HG02588 (cell line): ENCODE data around the gene DCDC2C.

Experiments
- ATAC-seq: cut with Tn5 transposase; IDR thresholded peaks from one replicate; pipeline ENCODE4 v1.9.1; 2021; ENCODE audit warnings: mild to moderate bottlenecking, moderate library complexity; ENCODE audit not compliant: unreplicated experiment

The DCDC2C gene

DNA sequence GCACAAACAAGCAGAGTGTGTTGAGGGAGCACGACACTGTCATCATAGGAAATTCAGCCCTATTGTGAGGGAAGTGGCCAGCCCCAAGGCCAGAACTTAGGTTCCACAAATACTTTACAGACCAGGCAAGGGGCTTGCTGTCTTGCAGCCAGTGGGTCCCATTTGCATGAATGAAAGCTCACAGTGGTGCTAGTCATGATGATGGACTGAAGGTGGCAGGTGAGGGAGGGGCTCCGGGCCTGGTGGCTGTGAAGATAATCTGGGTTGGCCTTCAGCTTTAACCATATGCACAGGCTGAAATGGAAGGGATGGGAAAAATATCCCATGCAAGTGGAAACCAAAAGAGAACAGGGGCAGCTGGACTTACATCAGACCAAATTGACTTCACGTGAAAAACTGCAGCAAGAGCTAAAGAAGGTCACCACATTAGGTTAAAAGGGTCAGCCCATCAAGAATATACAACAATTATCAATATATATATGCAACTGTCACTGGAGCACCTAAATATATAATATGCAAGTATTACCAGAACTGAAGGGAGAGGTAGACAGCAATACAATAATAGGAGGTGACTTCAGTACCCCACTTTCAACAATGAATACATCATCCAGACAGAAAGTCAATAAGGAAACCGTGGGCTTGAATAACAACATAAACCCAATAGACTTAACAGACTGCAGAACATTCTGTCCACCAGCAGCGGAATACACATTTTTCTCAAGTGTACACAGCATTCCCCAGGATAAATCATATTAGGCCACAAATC is 39.6 kb downstream of the DCDC2C start:
- ATAC-seq: no peak

DNA sequence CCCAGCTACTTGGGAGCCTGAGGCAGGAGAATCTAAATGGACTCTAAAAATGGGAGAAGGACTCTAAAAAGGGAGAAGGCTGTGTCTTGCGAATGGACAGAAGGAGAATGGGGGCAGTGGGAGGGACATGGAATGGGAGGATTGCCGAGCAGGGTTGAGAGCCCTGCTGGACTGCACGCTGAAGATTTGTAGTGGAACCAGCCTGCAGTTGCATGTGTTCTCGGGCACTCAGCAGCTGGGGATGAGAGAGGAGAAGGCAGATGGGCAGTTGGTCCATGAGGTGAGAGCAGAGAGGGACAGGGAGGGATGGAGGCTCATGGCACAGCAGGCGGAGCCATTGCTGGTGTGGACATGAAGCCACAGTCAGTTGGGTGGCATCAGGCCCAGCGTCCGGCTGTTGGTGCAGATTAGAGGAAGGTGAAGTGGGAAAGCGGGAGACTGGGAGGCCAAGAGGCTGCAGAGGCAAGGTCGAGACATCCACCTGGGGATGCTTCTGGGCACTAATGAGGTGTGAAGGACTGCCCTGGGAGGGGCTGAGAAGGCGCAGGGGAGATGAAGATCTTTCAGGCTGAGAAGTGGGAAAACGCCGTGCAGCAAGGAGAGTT is 40.7 kb downstream of the DCDC2C start:
- no peak for ATAC-seq

DNA sequence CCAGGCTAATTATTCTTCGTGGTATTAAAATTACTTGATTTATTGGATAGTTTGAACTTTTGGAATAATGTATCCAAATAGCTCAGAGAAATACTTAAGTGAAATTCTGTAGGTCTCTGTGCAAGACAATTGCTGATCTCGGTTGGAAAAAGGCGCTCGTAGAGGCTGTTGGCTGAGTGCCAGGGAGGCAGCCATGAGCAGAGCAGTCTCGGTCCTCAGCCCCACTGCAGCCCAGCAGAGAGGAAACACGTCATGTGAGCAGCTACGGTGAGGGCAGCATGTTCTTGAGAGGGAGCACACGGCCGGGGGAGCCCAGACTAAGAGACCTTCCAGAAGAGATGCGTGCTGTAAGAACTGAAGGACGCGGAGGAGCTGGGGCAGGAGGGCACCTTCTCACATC is 42.5 kb downstream of the DCDC2C start:
- ATAC-seq: no peak

DNA sequence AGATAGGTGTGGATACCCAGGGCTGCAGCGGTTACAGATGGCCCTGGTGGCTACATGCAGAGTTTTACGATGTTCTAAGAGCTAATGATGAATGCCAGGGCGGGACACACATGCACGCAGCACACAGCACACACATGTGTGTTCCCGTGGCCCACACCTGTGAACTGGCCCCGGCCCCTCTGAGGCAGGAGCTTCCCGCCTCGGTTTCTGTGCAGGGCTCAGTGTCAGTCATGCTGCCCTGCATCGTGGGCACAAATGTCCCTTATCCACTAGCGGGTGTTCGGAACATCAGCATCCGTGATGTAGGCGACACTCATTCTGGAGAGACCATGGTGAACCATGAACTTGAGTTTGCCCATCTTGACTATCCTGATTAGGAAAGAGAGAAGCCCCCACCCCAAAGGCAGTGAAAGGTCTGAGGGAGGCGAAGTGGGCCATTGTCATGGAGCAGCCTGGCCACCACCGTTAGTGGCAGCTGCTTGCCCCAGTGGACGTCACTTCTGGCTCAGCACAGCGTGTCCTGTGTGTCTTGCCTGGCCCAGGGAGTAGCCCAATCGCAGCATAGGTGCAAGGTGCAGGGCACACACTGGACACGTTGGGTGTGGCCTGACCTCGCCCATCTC is 43.8 kb downstream of the DCDC2C start:
- no peak for ATAC-seq

DNA sequence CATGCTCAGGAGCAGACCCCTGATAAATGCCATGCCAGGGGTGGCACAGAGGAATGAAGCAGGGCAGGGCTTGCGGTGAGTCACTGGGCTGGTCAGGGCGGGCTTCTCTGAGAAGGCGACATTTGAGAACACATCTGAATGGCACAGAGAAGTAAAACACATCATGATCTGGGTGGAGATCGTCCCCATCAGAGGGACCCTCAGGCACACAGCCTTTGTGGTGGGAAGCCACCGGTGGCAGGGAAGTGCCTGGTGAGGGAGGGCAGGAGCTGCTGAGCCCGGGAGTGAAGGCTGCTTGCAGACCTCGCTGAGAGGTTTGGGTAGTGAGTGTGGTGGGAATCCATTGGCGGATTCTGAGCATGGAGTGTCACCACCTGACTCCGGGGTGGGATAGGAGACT is 44.5 kb downstream of the DCDC2C start:
- ATAC-seq: no peak

DNA sequence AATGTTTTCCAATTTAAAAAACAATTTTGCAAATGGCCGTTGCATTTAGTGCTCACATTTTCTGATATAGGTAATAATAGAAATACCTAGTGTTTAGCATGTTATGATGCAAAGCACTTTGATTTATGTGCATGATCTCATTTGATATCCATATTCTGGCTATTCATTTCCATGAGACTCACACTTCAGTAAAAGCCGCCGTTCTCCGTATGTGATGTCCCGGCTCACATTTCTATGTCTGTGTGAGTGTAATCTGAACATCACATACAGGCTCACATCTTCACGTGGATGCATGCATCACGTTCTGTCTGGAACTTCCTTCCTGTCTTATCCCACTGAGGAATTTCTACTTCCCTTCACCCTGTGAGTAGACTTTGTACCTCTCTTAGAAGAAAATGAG is 45.8 kb downstream of the DCDC2C start:
- no peak for ATAC-seq

DNA sequence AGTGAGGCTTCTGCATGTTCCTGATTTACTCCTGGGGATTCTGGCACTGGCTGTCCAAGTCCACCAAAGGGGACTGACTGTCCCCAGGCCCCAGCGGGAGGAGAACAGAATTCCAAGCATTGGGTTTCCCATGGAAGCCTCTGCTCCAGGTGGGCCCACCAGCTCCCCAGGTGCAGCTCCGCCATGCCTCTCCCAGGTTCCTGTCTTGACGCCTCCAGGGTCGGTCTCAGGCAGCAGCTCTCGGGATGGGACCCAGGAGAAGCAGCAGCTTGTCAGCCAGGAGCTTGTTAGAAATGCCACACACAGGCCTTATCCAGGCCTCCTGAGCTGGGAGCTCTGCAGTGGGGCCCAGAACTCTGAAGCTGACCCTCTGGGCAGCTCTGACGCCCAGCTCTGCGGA is 47.9 kb downstream of the DCDC2C start:
- ATAC-seq: no peak

DNA sequence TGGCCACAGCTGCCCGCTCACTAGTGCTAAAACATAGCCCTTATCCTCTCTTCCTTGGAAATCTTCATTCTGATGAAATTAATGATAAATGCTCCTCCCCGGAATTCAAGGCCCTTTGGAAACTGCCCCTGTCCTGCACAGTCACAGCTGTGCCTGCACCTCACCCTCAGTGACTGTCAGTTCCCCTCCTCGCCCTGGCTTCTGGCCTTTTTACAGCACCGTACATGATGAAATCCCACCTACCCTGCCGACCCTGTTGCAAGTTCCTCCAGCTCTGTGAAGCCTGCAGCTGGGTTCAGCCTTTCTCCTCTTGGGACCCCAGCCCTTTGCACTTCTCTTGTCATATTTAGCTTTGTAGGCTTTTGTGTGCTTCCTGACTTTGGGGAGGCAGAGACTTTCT is 48.4 kb downstream of the DCDC2C start:
- no peak for ATAC-seq

DNA sequence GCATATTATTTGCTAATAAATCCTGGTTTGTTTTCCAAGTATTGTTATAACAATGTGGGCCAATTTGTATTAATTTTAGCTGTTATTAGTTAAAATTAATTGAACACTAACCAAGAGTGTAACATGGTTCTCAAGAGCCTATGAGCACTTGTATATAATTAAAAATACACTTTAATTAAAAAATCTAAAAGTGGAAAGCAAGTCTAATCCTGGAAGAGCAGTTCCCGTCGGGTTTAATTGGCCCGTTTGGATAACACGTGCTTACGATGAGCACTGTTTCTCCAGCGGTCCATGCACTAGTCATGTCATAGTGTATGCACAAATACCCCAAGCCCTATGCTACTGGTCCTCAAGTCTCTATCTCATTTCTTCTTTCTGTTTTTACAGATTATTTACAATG is 49.0 kb downstream of the DCDC2C start:
- ATAC-seq: no peak

DNA sequence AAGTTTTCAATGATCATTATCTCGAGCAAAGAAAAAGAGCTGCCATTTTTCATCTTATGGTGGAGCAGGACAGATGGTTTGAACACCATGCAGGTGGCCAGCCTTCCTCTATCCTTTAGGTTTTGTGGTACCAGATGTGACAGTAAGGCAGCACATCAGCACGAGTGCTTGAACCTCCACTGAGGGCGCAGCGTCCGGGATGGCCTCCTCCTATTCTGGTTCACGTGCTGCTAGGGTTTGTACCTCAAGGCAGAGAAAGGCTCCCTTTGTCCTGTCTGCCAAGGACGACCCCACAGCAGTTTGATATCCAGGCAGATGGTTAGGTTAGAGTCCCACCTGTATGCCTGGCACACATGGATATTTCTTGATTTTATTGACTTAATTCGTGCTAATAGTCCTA is 50.2 kb downstream of the DCDC2C start:
- no peak for ATAC-seq

DNA sequence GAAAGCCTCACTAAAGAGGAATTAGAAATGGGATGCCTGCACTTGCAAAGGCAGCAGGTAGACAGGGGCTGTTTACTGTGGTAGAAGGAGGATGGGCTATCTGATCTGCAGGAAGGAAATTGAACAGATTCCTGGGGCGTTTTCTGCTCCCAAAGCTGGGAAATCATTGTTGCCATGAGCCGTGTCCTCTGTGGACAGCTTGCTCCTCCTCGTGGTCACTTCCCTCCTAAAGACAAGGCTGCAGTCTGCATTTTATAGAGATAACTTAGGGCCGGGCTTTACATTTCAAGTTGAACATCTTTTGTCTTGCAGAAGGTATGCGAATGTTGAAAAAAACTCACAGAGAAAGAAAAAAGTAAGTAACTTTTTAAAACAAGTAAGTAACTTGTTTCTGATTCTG is 50.9 kb downstream of the DCDC2C start:
- ATAC-seq: no peak

DNA sequence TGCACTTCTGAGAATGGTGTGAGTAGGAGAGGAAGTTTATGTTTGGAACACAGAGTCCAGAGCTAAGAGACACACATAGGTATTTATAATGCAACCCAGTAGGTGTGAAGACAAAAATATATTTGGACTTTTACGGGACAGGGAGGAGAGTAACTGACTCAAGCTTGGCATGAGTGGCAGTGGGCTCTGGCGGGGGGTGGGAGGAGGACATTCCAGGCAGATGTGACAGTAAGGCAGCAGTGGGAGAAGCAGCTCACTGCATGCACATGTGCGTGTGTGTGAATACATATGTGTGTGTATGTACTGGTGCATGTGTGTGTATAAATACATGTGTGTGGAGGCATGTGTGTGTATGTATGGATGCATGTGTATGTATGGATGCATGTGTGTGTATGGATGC is 51.4 kb downstream of the DCDC2C start:
- ATAC-seq: no peak

DNA sequence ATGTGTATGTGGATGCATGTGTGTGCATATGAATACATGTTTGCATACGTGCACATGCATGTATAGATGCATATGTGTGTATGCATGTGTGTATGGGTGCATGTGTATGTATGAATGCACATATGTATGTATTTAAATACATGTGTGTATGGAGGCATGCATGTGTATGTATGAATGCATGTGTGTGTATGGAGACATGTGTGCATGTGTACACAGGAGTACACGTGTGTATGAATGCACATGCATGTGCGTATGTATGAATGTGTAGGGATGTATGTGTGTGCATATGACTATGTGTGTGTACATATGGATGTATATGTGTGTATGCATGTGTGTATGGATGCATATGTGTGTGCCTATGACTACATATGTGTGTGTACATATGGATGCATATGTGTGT is 51.9 kb downstream of the DCDC2C start:
- no peak for ATAC-seq

DNA sequence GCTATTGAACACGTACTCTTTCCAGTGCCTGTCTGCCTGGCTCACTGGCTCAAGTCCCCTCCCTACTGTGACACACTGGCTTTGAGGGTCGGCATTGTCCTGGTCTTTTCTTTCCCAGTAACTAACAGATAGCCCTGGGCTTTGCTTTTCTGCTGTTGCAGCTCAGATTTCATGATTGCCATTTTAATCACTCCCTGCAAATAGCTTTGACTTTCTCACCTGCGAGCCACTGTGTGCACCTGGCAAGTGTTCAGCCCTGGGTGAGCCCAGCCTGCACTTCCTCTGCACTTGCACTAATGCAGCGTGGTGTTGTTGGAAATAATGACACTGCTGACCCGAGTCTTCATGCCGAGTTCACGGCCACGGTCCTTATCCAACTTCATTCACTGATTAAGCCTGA is 52.9 kb downstream of the DCDC2C start:
- no peak for ATAC-seq

DNA sequence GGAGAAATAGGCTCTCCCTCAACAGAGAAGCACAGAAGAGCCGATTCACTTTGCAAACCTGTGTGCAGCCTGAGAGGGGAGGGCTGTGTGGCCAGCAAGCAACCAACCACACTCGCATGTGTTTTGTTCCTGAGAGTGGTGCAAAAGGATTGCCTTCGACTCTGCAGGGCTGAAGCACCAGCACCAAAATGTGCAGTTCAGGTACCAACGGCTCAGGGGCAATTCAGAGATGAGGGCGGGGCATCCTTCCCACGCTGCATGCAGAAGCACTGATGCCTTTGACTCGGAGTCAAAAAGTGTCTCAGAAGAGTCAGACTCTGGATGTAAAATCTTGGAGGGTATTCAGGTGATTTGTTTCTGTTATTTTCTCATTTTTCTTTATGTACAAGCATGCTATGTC is 55.5 kb downstream of the DCDC2C start:
- ATAC-seq: no peak

DNA sequence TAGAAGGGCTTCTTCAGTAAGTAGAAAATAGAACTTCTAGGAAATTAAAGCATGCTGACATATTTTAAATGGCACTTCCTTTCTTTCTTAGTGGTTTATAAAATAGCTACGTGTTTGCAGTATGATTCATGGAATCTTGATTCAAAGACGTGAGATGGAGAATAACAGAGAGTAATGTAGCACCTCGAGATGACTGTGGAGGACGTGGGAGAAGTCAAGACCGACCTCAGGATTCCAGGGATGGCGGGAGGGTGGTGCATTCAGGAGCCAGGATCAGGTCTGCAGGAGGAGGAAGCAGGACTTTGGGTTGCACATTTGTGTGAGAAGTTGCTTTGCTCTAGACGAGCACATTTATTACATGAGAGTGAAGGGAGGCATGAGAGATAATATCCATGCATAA is 56.0 kb downstream of the DCDC2C start:
- no peak for ATAC-seq

DNA sequence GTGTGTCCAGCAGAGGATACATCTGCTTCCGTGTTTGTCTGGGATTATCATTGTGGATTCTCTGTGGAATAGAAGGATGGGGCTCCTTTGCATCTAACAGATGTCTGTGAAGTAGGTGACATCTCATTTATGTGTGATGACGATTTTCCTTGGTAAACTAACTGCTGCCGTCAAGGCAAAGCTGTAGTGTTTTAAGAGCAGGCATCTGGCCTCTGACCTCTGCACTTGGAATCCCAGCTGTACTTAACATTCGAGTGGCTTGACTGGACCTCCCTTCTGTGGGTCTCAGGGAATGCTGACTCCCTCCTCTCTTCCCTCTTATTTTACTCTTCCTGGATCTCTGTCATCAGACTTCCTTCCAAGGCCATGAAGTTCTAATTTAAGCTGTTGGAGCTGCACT is 56.4 kb downstream of the DCDC2C start:
- no peak for ATAC-seq

DNA sequence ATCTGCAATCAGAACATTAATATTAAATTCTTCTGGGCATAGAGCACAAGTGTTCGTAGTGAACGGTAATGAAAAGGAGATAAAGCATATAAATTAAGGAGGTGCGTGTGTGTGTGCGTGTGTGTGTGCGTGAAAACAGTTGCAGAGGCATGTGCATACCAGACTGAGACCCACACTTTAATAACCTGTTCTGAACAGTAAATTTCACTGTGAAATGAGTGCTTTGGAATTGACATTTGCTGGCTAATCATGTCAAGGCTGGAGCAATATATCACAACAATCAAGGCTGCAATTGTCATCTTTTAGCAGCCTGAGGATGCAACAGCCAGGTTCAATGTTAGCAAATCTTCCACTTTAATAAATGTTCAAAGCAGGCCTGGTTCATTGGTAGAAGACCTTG is 57.9 kb downstream of the DCDC2C start:
- ATAC-seq: no peak

DNA sequence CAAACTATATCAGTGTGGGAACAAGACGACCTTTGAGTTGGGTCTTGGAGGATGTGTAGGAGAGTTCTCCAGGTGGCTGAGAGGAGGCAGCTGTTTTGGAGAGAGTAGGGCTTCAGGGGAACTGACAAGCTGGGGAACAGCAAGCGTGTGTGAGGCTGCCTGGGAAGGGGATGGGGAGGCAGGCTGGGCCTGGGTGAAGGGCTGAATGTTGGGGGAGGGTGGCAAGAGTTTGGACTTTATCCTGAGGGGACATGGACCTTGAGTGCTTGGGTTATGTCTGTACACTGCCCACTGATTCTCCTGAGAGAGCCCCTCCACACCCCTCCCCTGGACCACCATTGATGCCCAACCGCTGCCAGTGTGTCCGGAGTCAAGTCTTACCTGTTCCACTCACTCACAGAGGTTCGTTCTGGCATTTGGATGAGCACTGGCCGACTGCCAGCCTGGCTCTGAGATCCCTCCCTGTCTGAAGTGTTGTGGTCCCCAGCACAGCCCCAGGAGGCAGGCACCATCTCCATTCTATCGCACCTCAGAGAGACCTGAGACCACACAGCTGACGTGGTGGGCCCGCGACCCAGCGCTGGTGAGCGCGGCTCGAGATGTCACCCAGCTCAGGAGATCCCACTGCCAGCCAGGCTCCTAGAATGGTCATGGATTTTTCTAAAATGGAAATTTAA is 59.5 kb downstream of the DCDC2C start:
- ATAC-seq: no peak

DNA sequence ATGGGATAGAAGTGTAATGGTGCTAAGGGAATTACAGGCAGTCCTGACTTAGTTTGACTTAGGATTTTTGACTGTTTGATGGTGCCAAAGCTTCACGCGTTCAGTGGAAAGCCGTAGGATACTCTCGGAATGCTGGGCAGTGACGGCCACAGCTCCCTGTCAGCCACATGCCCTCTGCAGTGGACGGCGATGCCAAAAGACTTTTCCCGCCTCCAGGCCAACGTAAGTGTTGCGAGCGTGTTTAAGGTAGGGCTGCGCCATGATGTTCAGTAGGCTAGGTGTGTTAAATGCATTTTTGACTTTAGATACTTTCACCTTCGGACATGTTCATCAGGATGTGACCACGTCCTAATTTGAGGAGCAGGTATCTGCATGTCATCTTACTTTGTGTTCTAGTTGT is 63.4 kb downstream of the DCDC2C start:
- ATAC-seq: no peak

DNA sequence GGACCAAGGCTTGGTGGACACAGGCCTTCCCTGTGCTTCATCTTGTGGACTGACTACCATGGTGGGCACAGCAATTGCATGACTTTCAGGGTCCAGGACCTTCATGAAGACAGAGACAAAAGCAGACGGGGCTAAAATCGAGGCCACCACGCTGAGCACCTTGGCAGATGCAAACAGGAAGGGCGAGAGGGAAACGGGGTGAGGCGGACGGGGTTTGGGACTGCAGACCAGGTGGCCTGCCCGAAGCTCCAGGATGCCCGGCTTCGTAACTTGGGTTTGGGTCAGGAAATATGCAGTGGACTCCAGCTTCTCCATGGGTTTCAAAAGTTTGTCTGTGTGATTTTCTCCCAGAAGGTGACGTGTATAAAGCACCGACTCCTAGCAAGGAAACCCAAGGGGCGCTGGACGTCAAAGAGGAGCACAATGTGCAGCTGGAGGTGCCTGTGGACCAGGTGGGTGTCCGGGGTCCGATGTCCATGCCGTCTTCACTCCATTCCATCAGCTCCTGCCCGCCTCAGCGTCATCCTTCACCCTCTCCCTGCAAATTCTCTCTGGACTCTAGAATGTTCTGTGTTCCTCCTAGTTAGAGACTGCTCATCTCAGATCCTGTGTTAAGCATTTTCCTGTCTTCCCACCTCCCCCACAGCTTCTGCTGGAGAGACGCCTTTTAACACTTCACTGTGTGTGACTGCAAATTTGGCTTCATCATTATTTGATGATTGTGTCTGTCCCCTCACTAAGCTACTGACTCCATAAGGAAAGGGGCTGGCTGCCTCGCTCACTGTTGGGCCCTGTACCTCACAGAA is 65.8 kb downstream of the DCDC2C start:
- ATAC-seq: no peak
